ENCODE data around the gene C1orf226. TPM values are rescaled to one million over a fixed set of nuclear protein-coding genes. Genes with fewer than 3 reads are reported as not detected.

C1orf226 gene
- total and polyA plus RNA-seq, 9 of the 15 experiments (the other 6 are each of a cell fraction or from before 2014, with no cell fraction given) = 0.10 to 1.4 (median 0.47) TPM

- Histone ChIP-seq H3K9ac (ENCODE audit: insufficient read depth in 1 of 2, low read depth in 2 of 2, low read length in 2 of 2) (peak overlapping the region; percentile 33; a peak in 2 of 4 replicates), H3K27ac (ENCODE audit: extremely low read depth, low read depth, low read length) (peak overlapping the region; percentile 40; the same call in 2 of the 3 replicates), H3K27me3 (ENCODE audit: control insufficient read depth in 2 of 2, insufficient read depth in 2 of 2, low read length in 2 of 2) (no peaks in the 10 kb centered on the region), H3K4me3 (no peak overlapping the region), H3K4me2 (ENCODE audit: insufficient read depth, low read length) (peak overlapping the region; percentile 14; the same call in 1 of the 2 replicates), H3K4me1 (replicated peaks in 1 of 2; ENCODE audit: control insufficient read depth in 2 of 2, insufficient read depth in 2 of 2, low read length in 2 of 2) (peaks cover 19 to 45% of the 10 kb centered on the region in 2 experiments), H4K20me1 (replicated peaks; ENCODE audit: control insufficient read depth, insufficient read depth, low read length) (no peaks in the 10 kb centered on the region), H2AFZ (ENCODE audit: low read depth, low read length) (peak overlapping the region; percentile 71), H3K79me2 (ENCODE audit: control insufficient read depth, insufficient read depth, low read length) (no peaks in the 10 kb centered on the region), H3K9me3 (replicated peaks; ENCODE audit: control insufficient read depth, insufficient read depth, low read depth, low read length) (no peaks in the 10 kb centered on the region), H3K36me3 (ENCODE audit: control insufficient read depth, insufficient read depth, low read length) (no peaks in the 10 kb centered on the region), H3K9me1 (ENCODE audit: control insufficient read depth, insufficient read depth, low read length) (no peaks in the 10 kb centered on the region)
- BruUV-seq (replicated peaks) = no TSS peak
- in situ Hi-C loops (cut with MboI) = no loop called here
- intact Hi-C loops (cut with micrococcal nuclease) = loop anchor here (2.0 to 5.0 kb wide), 2 partner anchors 14 to 315 kb away; no protein-coding TSS in a partner anchor
- WGBS (ENCODE audit: insufficient coverage, low coverage, missing lambda C conversion rate) = 14% methylated on average over 11 of the region's 13 CpGs
- CTCF ChIA-PET (ENCODE audit: low intra/inter-chr PET ratio) = no interaction called here
- FAIRE-seq = peak; percentile 96
- DNase-seq (ENCODE audit: extremely low read depth in 1 of 4, low spot score in 3 of 4) = peak; percentile 85 to 91 (median 88)
- POLR2A ChIA-PET = interaction anchor here (0.6 to 1.5 kb wide), 4 partner anchors 11 to 106 kb away, joined by 3 to 6 read pairs (median 4); no protein-coding TSS in a partner anchor
- ATAC-seq = peak; percentile 89
- TF ChIP-seq, protein P1, sequence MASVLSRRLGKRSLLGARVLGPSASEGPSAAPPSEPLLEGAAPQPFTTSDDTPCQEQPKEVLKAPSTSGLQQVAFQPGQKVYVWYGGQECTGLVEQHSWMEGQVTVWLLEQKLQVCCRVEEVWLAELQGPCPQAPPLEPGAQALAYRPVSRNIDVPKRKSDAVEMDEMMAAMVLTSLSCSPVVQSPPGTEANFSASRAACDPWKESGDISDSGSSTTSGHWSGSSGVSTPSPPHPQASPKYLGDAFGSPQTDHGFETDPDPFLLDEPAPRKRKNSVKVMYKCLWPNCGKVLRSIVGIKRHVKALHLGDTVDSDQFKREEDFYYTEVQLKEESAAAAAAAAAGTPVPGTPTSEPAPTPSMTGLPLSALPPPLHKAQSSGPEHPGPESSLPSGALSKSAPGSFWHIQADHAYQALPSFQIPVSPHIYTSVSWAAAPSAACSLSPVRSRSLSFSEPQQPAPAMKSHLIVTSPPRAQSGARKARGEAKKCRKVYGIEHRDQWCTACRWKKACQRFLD (CRISPR knock-in tag; IDR thresholded peaks at IDR 0.05) = peak; percentile 94
- TF ChIP-seq E2F5 (CRISPR knock-in tag; IDR thresholded peaks at IDR 0.05) = no peak
- TF ChIP-seq ZNF124 (CRISPR knock-in tag; IDR thresholded peaks at IDR 0.05) = no peak
- TF ChIP-seq, protein P2, sequence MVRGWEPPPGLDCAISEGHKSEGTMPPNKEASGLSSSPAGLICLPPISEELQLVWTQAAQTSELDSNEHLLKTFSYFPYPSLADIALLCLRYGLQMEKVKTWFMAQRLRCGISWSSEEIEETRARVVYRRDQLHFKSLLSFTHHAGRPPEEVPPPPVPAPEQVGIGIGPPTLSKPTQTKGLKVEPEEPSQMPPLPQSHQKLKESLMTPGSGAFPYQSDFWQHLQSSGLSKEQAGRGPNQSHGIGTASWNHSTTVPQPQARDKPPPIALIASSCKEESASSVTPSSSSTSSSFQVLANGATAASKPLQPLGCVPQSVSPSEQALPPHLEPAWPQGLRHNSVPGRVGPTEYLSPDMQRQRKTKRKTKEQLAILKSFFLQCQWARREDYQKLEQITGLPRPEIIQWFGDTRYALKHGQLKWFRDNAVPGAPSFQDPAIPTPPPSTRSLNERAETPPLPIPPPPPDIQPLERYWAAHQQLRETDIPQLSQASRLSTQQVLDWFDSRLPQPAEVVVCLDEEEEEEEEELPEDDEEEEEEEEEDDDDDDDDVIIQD (CRISPR knock-in tag; IDR thresholded peaks at IDR 0.05) = no peak
- TF ChIP-seq NFATC3 (IDR thresholded peaks at IDR 0.05) = no peak
- TF ChIP-seq BDP1 (IDR thresholded peaks at IDR 0.05; ENCODE audit: insufficient read depth, insufficient read length) = no peak
- peak; percentile 98 for TF ChIP-seq TEAD4 (IDR thresholded peaks at IDR 0.05; ENCODE audit: low read length)
- TF ChIP-seq TEAD4 (CRISPR knock-in tag; IDR thresholded peaks at IDR 0.05; ENCODE audit: borderline replicate concordance) = no peak
- peak; percentile 90 to 94 for TF ChIP-seq KDM1A (IDR thresholded peaks at IDR 0.05)
- no peak for TF ChIP-seq ASH1L (IDR thresholded peaks at IDR 0.05; ENCODE audit: borderline replicate concordance, low read depth, partially characterized antibody)
- peak; percentile 97 for TF ChIP-seq CCNT2 (IDR thresholded peaks at IDR 0.05; ENCODE audit: borderline replicate concordance, extremely low read depth, insufficient read length, low read depth, low read length)
- no peak for TF ChIP-seq ZKSCAN3 (CRISPR knock-in tag; IDR thresholded peaks at IDR 0.05)
- no peak for TF ChIP-seq ZNF785 (CRISPR knock-in tag; IDR thresholded peaks at IDR 0.05)
- no peak for TF ChIP-seq SETDB1 (IDR thresholded peaks at IDR 0.05; ENCODE audit: low read length)
- TF ChIP-seq, protein P3, sequence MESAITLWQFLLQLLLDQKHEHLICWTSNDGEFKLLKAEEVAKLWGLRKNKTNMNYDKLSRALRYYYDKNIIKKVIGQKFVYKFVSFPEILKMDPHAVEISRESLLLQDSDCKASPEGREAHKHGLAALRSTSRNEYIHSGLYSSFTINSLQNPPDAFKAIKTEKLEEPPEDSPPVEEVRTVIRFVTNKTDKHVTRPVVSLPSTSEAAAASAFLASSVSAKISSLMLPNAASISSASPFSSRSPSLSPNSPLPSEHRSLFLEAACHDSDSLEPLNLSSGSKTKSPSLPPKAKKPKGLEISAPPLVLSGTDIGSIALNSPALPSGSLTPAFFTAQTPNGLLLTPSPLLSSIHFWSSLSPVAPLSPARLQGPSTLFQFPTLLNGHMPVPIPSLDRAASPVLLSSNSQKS (CRISPR knock-in tag; IDR thresholded peaks at IDR 0.05) = no peak
- TF ChIP-seq ZNF121 (CRISPR knock-in tag; conservative IDR thresholded peaks at IDR 0.05) = no peak
- no peak for TF ChIP-seq HLTF (IDR thresholded peaks at IDR 0.05)
- TF ChIP-seq TCF7 (IDR thresholded peaks at IDR 0.05; ENCODE audit: borderline replicate concordance) = no peak
These were observed 9.1 kb upstream of the C1orf226 start for GRCh38 chr1:162372159-162373071.
